SK-N-SH (cell line): ENCODE data around the gene RABAC1. TPM values are rescaled to one million over a fixed set of nuclear protein-coding genes. Genes with fewer than 3 reads are reported as not detected.

Experiments used
- CTCF ChIA-PET: fragments of 300-600, 350-600 bp; formaldehyde crosslinking; extraction: SDS; loops from one replicate; lab custom pipeline; 2021; lab: Yijun Ruan, JAX
- POLR2A ChIA-PET: fragments of 350-600 bp; sonication (Branson Sonifier 250); formaldehyde crosslinking; extraction: SDS; loops from one replicate; lab custom pipeline; 2020; ENCODE audit warnings: antibody characterized with exemption, inconsistent platforms; lab: Yijun Ruan, JAX
- DNase-seq: peaks from one replicate; pipeline ENCODE4 v3.0.0; 2012
- H2AFZ ChIP-seq: fragments of 200-600 bp; sonication (generic); 2 replicates; pipeline ENCODE4 v1.8.1; 2016; ENCODE audit warnings: antibody characterized with exemption, mild to moderate bottlenecking, low read depth
- H3F3A ChIP-seq: fragments of 200-600 bp; sonication (generic); replicated peaks from 2 replicates; pipeline ENCODE3; 2016; ENCODE audit warnings: antibody characterized with exemption, mild to moderate bottlenecking; ENCODE audit not compliant: insufficient read depth
- H3K27ac ChIP-seq, 2 experiments: fragments of 200-500 bp in 1 of 2; fragments of 200-600 bp in 1 of 2; sonication (Bioruptor generic) in 1 of 2; sonication (generic), shearing (Covaris generic) in 1 of 2; 2 replicates each; pipeline versions ENCODE4 v1.5.1 to v1.6.1; 2014 to 2016; ENCODE audit warnings: low read depth in 2 of 2, inconsistent platforms in 1 of 2, low read length in 1 of 2, mild to moderate bottlenecking in 1 of 2, mixed read lengths in 1 of 2
- H3K27me3 ChIP-seq: fragments of 200-600 bp; sonication (generic), shearing (Covaris generic); 2 replicates; pipeline ENCODE4 v1.6.1; 2016; ENCODE audit warnings: mixed run types; ENCODE audit not compliant: insufficient read depth
- H3K36me3 ChIP-seq, 2 experiments: fragments of 200-500 bp in 1 of 2; fragments of 200-600 bp in 1 of 2; sonication (Bioruptor generic) in 1 of 2; sonication (generic) in 1 of 2; replicated peaks in 1 of 2; 2 replicates each; pipeline versions ENCODE3 to v1.5.1; 2014 to 2016; ENCODE audit warnings: low read length in 1 of 2, mild to moderate bottlenecking in 1 of 2; ENCODE audit not compliant: insufficient read depth in 2 of 2, control insufficient read depth in 1 of 2
- H3K4me1 ChIP-seq, 2 experiments: fragments of 200-500 bp in 1 of 2; fragments of 200-600 bp in 1 of 2; sonication (Bioruptor generic) in 1 of 2; sonication (generic), shearing (Covaris generic) in 1 of 2; 2 replicates each; pipeline versions ENCODE4 v1.5.1 to v1.6.1; 2014 to 2016; ENCODE audit warnings: low read depth in 1 of 2, low read length in 1 of 2, mixed run types in 1 of 2; ENCODE audit not compliant: insufficient read depth in 2 of 2, control insufficient read depth in 1 of 2
- H3K4me2 ChIP-seq: fragments of 200-600 bp; sonication (generic), shearing (Covaris generic); 2 replicates; pipeline ENCODE4 v1.6.1; 2017; ENCODE audit warnings: mixed run types
- H3K4me3 ChIP-seq, 2 experiments: fragments of 200-500 bp in 1 of 2; fragments of 200-600 bp in 1 of 2; sonication (Bioruptor generic) in 1 of 2; sonication (generic), shearing (Covaris generic) in 1 of 2; 2 replicates each; pipeline versions ENCODE4 v1.5.1 to v1.8.1; 2014 to 2016; ENCODE audit warnings: low read depth in 2 of 2, inconsistent platforms in 1 of 2, low read length in 1 of 2, mild to moderate bottlenecking in 1 of 2, mixed read lengths in 1 of 2, moderate library complexity in 1 of 2
- H3K79me2 ChIP-seq: fragments of 200-600 bp; sonication (generic); 2 replicates; pipeline ENCODE4 v1.8.1; 2017; ENCODE audit warnings: mild to moderate bottlenecking; ENCODE audit not compliant: insufficient read depth
- H3K9ac ChIP-seq: fragments of 200-600 bp; sonication (generic); 2 replicates; pipeline ENCODE4 v1.6.1; 2017; ENCODE audit warnings: mixed run types
- H3K9me2 ChIP-seq: fragments of 200-600 bp; sonication (generic); 2 replicates; pipeline ENCODE4 v1.6.1; 2017; ENCODE audit warnings: mixed run types
- H3K9me3 ChIP-seq: fragments of 200-600 bp; sonication (generic); 2 replicates; pipeline ENCODE4 v1.6.1; 2017; ENCODE audit warnings: mixed run types, mild to moderate bottlenecking, moderate library complexity
- H4K20me1 ChIP-seq: fragments of 200-600 bp; sonication (generic); 2 replicates; pipeline ENCODE4 v1.6.1; 2017; ENCODE audit warnings: mild to moderate bottlenecking, mixed run types; ENCODE audit not compliant: insufficient read depth
- ELF1 ChIP-seq: IDR thresholded peaks from 2 replicates; pipeline ENCODE4 v1.4.0; 2012
- EP300 ChIP-seq, 2 experiments: IDR thresholded peaks; 2 replicates each; pipeline versions ENCODE4 v1.4.0 to v1.6.1; 2012; ENCODE audit warnings: borderline replicate concordance in 1 of 2, low read depth in 1 of 2, low read length in 1 of 2
- FOSL2 ChIP-seq: IDR thresholded peaks from 2 replicates; pipeline ENCODE4 v1.4.0; 2012; ENCODE audit warnings: low read depth, mild to moderate bottlenecking, moderate library complexity, borderline replicate concordance
- FOXM1 ChIP-seq: IDR thresholded peaks from 2 replicates; pipeline ENCODE4 v1.4.0; 2012; ENCODE audit warnings: low read depth, mild to moderate bottlenecking
- GABPA ChIP-seq: IDR thresholded peaks from 2 replicates; pipeline ENCODE4 v1.4.0; 2012; ENCODE audit warnings: low read depth, mild to moderate bottlenecking
- GATA2 ChIP-seq: sonication (generic); formaldehyde crosslinking; IDR thresholded peaks from 2 replicates; pipeline ENCODE4 v1.5.0; 2020; ENCODE audit warnings: mild to moderate bottlenecking, missing genetic modification reagents
- MEF2A ChIP-seq: IDR thresholded peaks from 2 replicates; pipeline ENCODE4 v1.4.0; 2012; ENCODE audit warnings: low read depth, borderline replicate concordance
- POLR2AphosphoS5 ChIP-seq: IDR thresholded peaks from 2 replicates; pipeline ENCODE4 v1.6.1; 2012; ENCODE audit warnings: low read depth, low read length
- RAD21 ChIP-seq: IDR thresholded peaks from 2 replicates; pipeline ENCODE4 v1.6.1; 2012; ENCODE audit warnings: mild to moderate bottlenecking, low read length
- RCOR1 ChIP-seq: fragments of 150-350 bp; IDR thresholded peaks from 2 replicates; pipeline ENCODE4 v1.6.1; 2017; ENCODE audit warnings: antibody characterized with exemption, low read length
- RFX5 ChIP-seq: IDR thresholded peaks from 2 replicates; pipeline ENCODE4 v1.6.1; 2012; ENCODE audit warnings: mild to moderate bottlenecking, improper control_type of control experiment, low read length
- RXRA ChIP-seq: IDR thresholded peaks from 2 replicates; pipeline ENCODE4 v1.4.0; 2012; ENCODE audit warnings: low read depth, mild to moderate bottlenecking, borderline replicate concordance
- SIN3A ChIP-seq: IDR thresholded peaks from 2 replicates; pipeline ENCODE4 v1.6.1; 2012; ENCODE audit warnings: low read depth, mild to moderate bottlenecking, low read length, moderate library complexity, borderline replicate concordance
- SMC3 ChIP-seq: IDR thresholded peaks from 2 replicates; pipeline ENCODE4 v1.6.1; 2012; ENCODE audit warnings: low read depth, low read length, improper control_type of control experiment
- TCF12 ChIP-seq: IDR thresholded peaks from 2 replicates; pipeline ENCODE4 v1.4.0; 2012
- YY1 ChIP-seq: IDR thresholded peaks from 2 replicates; pipeline ENCODE4 v1.4.0; 2012; ENCODE audit warnings: low read depth, mild to moderate bottlenecking
- WGBS: methylation state at CpG from one replicate; pipeline ENCODE4 v1.1.6; 2017; ENCODE audit warnings: low lambda C conversion rate; 5-methylcytosine and 5-hydroxymethylcytosine counted together
- polyA plus RNA-seq, 3 experiments: library from polyadenylated mRNA; depleted of rRNA; stranded (reverse); fragments of >200 nt; gene quantifications; 2 replicates each; pipeline ENCODE4 v1.2.3, GENCODE V29; 2012
- TF ChIP-seq, protein P1 (sequence below): IDR thresholded peaks from 2 replicates; pipeline ENCODE4; 2012
- TF ChIP-seq, protein P2 (sequence below): IDR thresholded peaks from 2 replicates; pipeline ENCODE4 v1.4.0; 2012; ENCODE audit warnings: low read depth
- TF ChIP-seq, protein P3 (sequence below): IDR thresholded peaks from 2 replicates; pipeline ENCODE4 v1.4.0; 2012; ENCODE audit warnings: low read depth, borderline replicate concordance
- TF ChIP-seq, protein P4 (sequence below): fragments of 150-350 bp; IDR thresholded peaks from 2 replicates; pipeline ENCODE4 v1.6.1; 2016; ENCODE audit warnings: mild to moderate bottlenecking, low read depth, low read length
- TF ChIP-seq, protein P5 (sequence below): fragments of 150-350 bp; IDR thresholded peaks from 2 replicates; pipeline ENCODE4 v1.6.1; 2017; ENCODE audit warnings: antibody characterized with exemption, low read length, low read depth, borderline replicate concordance

RABAC1 gene
- polyA plus RNA-seq, 1 of the 3 experiments (the other 2 are of a cell fraction): 287 TPM

DNA sequence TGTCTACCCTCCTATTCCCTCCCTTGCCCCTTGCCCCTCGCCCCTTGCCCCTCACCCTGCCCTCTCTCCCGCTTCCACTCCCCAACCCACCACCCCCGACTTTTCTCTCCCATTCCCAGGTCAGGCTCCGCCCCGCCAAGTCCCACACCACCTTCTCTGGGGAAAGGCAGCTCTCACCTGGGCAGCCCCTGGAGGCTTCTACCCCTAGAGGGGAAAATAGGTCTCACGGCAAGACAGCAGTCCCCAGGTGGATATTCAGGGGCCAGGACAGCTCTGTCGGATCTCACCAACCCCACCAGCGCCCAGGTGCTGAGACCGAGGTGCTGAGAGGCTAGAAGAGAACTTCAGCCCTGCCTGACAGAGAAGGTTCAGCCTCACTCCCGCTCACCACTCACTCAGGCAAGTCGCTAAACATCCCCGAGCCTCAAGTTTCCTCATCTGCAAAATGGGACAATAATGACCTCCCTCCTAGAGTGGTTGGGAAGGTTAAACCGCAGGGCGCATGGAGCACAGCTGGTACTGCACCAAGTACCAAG is 29.5 kb downstream of the RABAC1 start:
- Histone ChIP-seq H3K27me3 (peaks cover 24% of the 10 kb centered on the region), H3K4me2 (no peak overlapping the region), H3F3A (no peaks in the 10 kb centered on the region), H2AFZ (no peak overlapping the region), H3K9me2 (no peaks in the 10 kb centered on the region), H3K36me3 (no peaks in the 10 kb centered on the region), H3K4me1 (peaks cover 0 to 14% of the 10 kb centered on the region in 2 experiments; a peak in 2 of 4 replicates), H3K79me2 (no peaks in the 10 kb centered on the region), H4K20me1 (no peaks in the 10 kb centered on the region), H3K9me3 (no peaks in the 10 kb centered on the region), H3K9ac (no peak overlapping the region), H3K4me3 (no peak overlapping the region), H3K27ac (no peak overlapping the region)
- WGBS: 81% methylated on average over 14 of the region's 14 CpGs
- ChIA-PET CTCF (interaction anchor here (0.6 to 2.3 kb wide), 4 partner anchors 25 to 57 kb away, joined by 3 to 6 read pairs (median 4); partner anchors contain the start of gene RABAC1), POLR2A (no interaction called here)
- no peak for DNase-seq
- no peak for TF ChIP-seq RXRA
- no peak for TF ChIP-seq YY1
- TF ChIP-seq, protein P1, sequence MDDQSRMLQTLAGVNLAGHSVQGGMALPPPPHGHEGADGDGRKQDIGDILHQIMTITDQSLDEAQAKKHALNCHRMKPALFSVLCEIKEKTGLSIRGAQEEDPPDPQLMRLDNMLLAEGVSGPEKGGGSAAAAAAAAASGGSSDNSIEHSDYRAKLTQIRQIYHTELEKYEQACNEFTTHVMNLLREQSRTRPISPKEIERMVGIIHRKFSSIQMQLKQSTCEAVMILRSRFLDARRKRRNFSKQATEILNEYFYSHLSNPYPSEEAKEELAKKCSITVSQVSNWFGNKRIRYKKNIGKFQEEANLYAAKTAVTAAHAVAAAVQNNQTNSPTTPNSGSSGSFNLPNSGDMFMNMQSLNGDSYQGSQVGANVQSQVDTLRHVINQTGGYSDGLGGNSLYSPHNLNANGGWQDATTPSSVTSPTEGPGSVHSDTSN: no peak
- no peak for TF ChIP-seq SMC3
- no peak for TF ChIP-seq POLR2AphosphoS5
- TF ChIP-seq RAD21: no peak
- no peak for TF ChIP-seq TCF12
- no peak for TF ChIP-seq FOXM1
- TF ChIP-seq SIN3A: no peak
- TF ChIP-seq EP300 (IDR thresholded peaks at IDR 0.05; ENCODE audit: borderline replicate concordance in 1 of 2, low read depth in 1 of 2, low read length in 1 of 2): no peak
- TF ChIP-seq, protein P2, sequence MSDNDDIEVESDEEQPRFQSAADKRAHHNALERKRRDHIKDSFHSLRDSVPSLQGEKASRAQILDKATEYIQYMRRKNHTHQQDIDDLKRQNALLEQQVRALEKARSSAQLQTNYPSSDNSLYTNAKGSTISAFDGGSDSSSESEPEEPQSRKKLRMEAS: no peak
- TF ChIP-seq RCOR1: no peak
- TF ChIP-seq FOSL2: no peak
- TF ChIP-seq MEF2A: no peak
- TF ChIP-seq, protein P3, sequence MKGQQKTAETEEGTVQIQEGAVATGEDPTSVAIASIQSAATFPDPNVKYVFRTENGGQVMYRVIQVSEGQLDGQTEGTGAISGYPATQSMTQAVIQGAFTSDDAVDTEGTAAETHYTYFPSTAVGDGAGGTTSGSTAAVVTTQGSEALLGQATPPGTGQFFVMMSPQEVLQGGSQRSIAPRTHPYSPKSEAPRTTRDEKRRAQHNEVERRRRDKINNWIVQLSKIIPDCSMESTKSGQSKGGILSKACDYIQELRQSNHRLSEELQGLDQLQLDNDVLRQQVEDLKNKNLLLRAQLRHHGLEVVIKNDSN: no peak

DNA sequence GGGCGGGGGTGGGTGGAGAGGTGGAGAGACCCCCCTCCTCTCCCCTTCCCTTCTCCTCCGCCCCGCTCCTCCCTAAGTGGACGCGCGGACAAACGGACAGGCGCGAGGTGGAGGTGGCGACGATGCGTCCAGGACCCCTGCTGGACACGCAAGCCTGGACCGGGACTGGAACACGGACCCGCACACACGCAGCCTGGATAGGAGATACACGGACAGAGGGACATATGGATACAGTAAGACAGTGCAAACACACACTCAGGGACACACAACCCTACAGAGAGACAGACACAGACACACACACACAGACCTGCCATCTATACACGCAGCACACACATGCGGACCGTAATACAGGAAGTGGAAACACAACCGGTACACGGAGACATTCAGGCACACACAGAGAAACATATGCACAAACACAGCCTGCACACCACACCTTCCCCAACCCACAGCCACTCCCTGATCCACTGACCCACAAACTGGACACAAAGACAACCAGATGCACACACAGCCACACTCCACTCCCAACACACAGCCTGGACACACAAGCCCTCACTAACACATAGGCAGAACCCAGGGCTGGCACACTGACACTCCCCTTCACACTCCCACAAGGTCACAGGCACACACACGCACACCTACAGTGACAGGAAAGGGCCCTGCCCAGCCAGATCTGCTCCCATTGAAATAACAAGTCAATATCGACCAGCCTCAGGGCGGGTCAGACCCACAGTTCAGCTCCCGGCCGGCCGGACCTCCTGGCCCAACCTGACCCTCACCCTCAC is 30.2 kb downstream of the RABAC1 start:
- WGBS: 29% methylated on average over 29 of the region's 29 CpGs
- H3K4me2 ChIP-seq: peak overlapping the region; percentile 93
- TF ChIP-seq ELF1: no peak
- TF ChIP-seq, protein P4, sequence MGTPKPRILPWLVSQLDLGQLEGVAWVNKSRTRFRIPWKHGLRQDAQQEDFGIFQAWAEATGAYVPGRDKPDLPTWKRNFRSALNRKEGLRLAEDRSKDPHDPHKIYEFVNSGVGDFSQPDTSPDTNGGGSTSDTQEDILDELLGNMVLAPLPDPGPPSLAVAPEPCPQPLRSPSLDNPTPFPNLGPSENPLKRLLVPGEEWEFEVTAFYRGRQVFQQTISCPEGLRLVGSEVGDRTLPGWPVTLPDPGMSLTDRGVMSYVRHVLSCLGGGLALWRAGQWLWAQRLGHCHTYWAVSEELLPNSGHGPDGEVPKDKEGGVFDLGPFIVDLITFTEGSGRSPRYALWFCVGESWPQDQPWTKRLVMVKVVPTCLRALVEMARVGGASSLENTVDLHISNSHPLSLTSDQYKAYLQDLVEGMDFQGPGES: no peak
- TF ChIP-seq RCOR1: no peak
- TF ChIP-seq, protein P2: no peak
- TF ChIP-seq RFX5: no peak
- no peak for TF ChIP-seq GABPA
- TF ChIP-seq RAD21: no peak
- no peak for TF ChIP-seq GATA2 (CRISPR knock-in tag)
- TF ChIP-seq POLR2AphosphoS5: no peak
- no peak for TF ChIP-seq YY1
- TF ChIP-seq, protein P5, sequence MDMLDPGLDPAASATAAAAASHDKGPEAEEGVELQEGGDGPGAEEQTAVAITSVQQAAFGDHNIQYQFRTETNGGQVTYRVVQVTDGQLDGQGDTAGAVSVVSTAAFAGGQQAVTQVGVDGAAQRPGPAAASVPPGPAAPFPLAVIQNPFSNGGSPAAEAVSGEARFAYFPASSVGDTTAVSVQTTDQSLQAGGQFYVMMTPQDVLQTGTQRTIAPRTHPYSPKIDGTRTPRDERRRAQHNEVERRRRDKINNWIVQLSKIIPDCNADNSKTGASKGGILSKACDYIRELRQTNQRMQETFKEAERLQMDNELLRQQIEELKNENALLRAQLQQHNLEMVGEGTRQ: no peak

More for the DNA sequence above, 30.2 kb downstream of the RABAC1 start:
- POLR2A ChIA-PET: no interaction called here
- Histone ChIP-seq H4K20me1 (no peaks in the 10 kb centered on the region), H3K79me2 (no peaks in the 10 kb centered on the region), H3K9me2 (no peaks in the 10 kb centered on the region), H3K27ac (no peak overlapping the region), H3K4me3 (no peak overlapping the region; a peak in 1 of 4 replicates), H3K4me1 (peaks cover 0 to 14% of the 10 kb centered on the region in 2 experiments; a peak in 2 of 4 replicates), H3F3A (no peaks in the 10 kb centered on the region), H3K36me3 (no peaks in the 10 kb centered on the region), H2AFZ (no peak overlapping the region), H3K9ac (no peak overlapping the region), H3K27me3 (peaks cover 24% of the 10 kb centered on the region), H3K9me3 (no peaks in the 10 kb centered on the region)
- no peak for DNase-seq
- CTCF ChIA-PET: interaction anchor here (0.6 to 2.3 kb wide), 5 partner anchors 29 to 716 kb away, joined by 3 to 8 read pairs (median 6); partner anchors contain the start of gene RABAC1
